Measurements from ENCODE around the gene CDKN1B. TPM values are rescaled to one million over a fixed set of nuclear protein-coding genes. Genes with fewer than 3 reads are reported as not detected.

The CDKN1B gene
- total and polyA plus RNA-seq, 12 donors: 18.2 to 97.8 (median 60.3) TPM

GRCh38 chr12:12715459-12716150 lies 1.6 kb upstream of the CDKN1B start:
- Histone ChIP-seq H3K4me1 (replicated peaks in 1 of 2) (peaks cover 17 to 36% of the 10 kb centered on the region in 2 donors), H3K4me3 (peak overlapping the region in 1 of 4 donors; percentile 91), H3K36me3 (replicated peaks in 1 of 2) (peaks cover 0 to 10% of the 10 kb centered on the region in 2 donors), H3K27ac (peak overlapping the region; percentile 94 to 100 (median 97)), H3K27me3 (no peaks in the 10 kb centered on the region), H3K9me3 (replicated peaks in 1 of 3) (no peaks in the 10 kb centered on the region)
- intact Hi-C loops (cut with DNase I): no loop called here
- WGBS, 4 donors: 40 to 50% (median 42%) methylated on average over 10 of the region's 10 CpGs
- no peak for DNase-seq
- TF ChIP-seq, protein P1, sequence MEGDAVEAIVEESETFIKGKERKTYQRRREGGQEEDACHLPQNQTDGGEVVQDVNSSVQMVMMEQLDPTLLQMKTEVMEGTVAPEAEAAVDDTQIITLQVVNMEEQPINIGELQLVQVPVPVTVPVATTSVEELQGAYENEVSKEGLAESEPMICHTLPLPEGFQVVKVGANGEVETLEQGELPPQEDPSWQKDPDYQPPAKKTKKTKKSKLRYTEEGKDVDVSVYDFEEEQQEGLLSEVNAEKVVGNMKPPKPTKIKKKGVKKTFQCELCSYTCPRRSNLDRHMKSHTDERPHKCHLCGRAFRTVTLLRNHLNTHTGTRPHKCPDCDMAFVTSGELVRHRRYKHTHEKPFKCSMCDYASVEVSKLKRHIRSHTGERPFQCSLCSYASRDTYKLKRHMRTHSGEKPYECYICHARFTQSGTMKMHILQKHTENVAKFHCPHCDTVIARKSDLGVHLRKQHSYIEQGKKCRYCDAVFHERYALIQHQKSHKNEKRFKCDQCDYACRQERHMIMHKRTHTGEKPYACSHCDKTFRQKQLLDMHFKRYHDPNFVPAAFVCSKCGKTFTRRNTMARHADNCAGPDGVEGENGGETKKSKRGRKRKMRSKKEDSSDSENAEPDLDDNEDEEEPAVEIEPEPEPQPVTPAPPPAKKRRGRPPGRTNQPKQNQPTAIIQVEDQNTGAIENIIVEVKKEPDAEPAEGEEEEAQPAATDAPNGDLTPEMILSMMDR (IDR thresholded peaks at IDR 0.05): no peak
- TF ChIP-seq POLR2A (IDR thresholded peaks at IDR 0.05): no peak

GRCh38 chr12:12716151-12716792 lies 896 bp upstream of the CDKN1B start:
- peaks cover 22 to 42% of the 10 kb centered on the region in 2 donors for H3K4me1 ChIP-seq (replicated peaks in 1 of 2)
- peak overlapping the region in 3 of 4 donors; percentile 25 to 99 (median 91) for H3K4me3 ChIP-seq
- DNase-seq: peak in 1 of 7 donors; percentile 48
- intact Hi-C loops (cut with DNase I): no loop called here
- WGBS, 4 donors: 3 to 7% (median 4%) methylated on average over 14 to 15 of the region's 15 CpGs
- peak overlapping the region; percentile 94 to 100 (median 97) for H3K27ac ChIP-seq
- peaks cover 0 to 17% of the 10 kb centered on the region in 2 donors for H3K36me3 ChIP-seq (replicated peaks in 1 of 2)
- no peaks in the 10 kb centered on the region for H3K27me3 ChIP-seq
- TF ChIP-seq, protein P1 (IDR thresholded peaks at IDR 0.05): no peak
- TF ChIP-seq POLR2A (IDR thresholded peaks at IDR 0.05): no peak
- no peaks in the 10 kb centered on the region for H3K9me3 ChIP-seq (replicated peaks in 1 of 3)

GRCh38 chr12:12717586-12718380 lies 615 bp downstream of the CDKN1B start:
- Histone ChIP-seq H3K36me3 (replicated peaks in 1 of 2) (peaks cover 0 to 25% of the 10 kb centered on the region in 2 donors), H3K27ac (peak overlapping the region; percentile 94 to 100 (median 97)), H3K4me1 (replicated peaks in 1 of 2) (peaks cover 26 to 57% of the 10 kb centered on the region in 2 donors), H3K4me3 (peak overlapping the region; percentile 88 to 99 (median 92)), H3K27me3 (no peaks in the 10 kb centered on the region), H3K9me3 (replicated peaks in 1 of 3) (no peaks in the 10 kb centered on the region)
- DNase-seq: peak; percentile 35 to 72 (median 49)
- intact Hi-C loops (cut with DNase I): no loop called here
- 0 to 1% (median 0%) methylated on average over 27 to 62 of the region's 62 CpGs for WGBS, 4 donors
- TF ChIP-seq POLR2A (IDR thresholded peaks at IDR 0.05): peak in 1 of 2 donors; percentile 7
- TF ChIP-seq, protein P1 (IDR thresholded peaks at IDR 0.05): no peak

DNA sequence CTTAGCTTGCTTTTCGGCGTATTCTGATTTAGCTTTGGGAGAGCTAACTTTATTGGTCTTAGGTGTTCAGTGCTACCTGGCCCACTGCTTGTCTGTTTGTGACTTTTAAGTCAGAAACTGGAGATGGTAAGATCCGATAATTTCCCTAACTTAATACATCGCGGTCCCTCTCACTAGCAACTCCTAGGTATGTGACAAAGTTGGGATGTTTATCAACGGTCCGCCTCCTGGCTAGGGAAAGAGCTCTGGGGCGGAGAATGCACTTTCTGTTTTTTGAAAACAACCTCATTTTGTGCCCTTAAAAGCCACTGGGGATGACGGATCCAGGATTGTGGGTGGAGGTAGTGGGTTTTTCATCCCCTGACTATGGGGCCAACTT lies 1.2 kb downstream of the CDKN1B start:
- H3K36me3 ChIP-seq (replicated peaks in 1 of 2): peaks cover 0 to 25% of the 10 kb centered on the region in 2 donors
- no peak for DNase-seq

More for the DNA sequence above, 1.2 kb downstream of the CDKN1B start:
- TF ChIP-seq, protein P1 (IDR thresholded peaks at IDR 0.05): no peak
- no peak for TF ChIP-seq POLR2A (IDR thresholded peaks at IDR 0.05)
- no peaks in the 10 kb centered on the region for H3K27me3 ChIP-seq
- peaks cover 26 to 63% of the 10 kb centered on the region in 2 donors for H3K4me1 ChIP-seq (replicated peaks in 1 of 2)
- H3K9me3 ChIP-seq (replicated peaks in 1 of 3): no peaks in the 10 kb centered on the region
- intact Hi-C loops (cut with DNase I): no loop called here
- 0 to 2% (median 0%) methylated on average over 9 of the region's 9 CpGs for WGBS, 4 donors
- H3K4me3 ChIP-seq: peak overlapping the region; percentile 88 to 99 (median 92)
- H3K27ac ChIP-seq: peak overlapping the region; percentile 94 to 100 (median 97)

Data from adrenal gland (tissue), 12 donors.